ACHN (cell line): ENCODE measurements around the gene SIX2.

Experiments used
- DNase-seq: peaks from one replicate; pipeline ENCODE4 v3.0.0-alpha.2; 2015
- in situ Hi-C: cut with HindIII; loops from 2 replicates; pipeline ENCODE4 v1.10.0; 2017; ENCODE audit warnings: low sequenced_read_pairs, low pct_ligation_motif_present, low pct_unique_long_range_greater_than_20kb

Gene SIX2

DNA sequence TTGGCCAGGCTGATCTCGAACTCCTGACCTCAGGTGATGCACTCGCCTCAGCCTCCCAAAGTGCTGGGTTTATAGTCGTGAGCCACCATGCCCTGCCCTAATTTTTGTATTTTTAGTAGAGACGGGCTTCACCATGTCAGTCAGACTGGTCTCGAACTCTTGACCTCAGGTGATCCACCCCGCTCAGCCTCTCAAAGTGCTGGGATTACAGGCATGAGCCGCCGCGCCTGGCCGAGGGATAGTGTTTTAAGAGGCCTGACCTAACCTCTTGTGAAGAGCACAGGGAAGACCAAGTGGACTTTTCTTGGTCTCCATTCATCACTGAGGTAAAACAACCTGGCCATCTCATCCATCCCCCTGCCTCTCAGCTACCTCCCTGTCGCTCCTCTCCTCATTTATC, 29.7 kb downstream of the SIX2 start:
- in situ Hi-C loops, result loop anchor here (25.0 kb wide), 1 partner anchor 508 kb away; no protein-coding TSS in a partner anchor
- DNase-seq, result no peak

DNA sequence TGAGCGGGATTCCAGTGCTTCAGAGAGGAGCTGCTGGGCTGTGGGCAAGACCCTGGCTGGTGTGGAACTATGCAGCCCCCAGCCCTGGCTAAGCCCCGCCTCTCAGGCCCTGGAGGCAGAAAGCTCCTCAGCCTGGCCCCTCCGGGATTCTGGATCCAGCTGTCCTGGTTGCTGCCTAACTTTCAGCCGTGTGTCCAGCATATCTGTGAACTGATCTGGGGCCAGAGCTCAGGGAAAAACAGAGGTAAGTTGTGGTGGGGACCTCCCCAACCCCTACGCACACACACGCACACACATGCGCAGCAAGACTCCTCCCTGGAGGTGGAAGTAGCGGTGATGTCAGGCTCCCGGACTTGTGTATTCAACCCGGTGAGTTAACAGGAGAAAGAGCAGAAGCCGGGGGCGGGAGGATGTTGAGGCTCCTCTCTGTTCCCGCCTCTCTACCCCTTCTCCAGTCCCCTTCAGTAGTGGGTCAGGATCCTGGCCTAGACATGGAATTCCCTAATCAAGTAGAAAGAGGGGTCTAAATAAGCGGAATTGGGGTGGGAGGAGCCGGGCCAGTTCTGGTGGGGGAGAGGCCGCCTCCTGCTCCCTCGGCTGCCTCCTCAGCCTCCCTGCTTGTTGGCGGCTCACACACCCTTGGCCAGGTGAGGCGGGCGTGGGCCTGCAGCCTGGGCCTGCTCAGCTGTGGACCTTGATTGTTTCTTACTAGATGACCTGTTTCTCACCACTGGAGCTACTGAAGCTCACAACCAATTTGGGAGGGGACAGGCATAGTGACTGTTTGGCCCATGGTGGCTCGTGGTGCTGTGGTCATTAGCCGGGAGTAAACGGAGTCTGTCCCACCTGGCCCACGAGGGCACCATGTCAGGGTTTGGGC, 33.4 kb downstream of the SIX2 start:
- DNase-seq, result no peak
- in situ Hi-C loops, result loop anchor here (25.0 kb wide), 1 partner anchor 511 kb away; no protein-coding TSS in a partner anchor

DNA sequence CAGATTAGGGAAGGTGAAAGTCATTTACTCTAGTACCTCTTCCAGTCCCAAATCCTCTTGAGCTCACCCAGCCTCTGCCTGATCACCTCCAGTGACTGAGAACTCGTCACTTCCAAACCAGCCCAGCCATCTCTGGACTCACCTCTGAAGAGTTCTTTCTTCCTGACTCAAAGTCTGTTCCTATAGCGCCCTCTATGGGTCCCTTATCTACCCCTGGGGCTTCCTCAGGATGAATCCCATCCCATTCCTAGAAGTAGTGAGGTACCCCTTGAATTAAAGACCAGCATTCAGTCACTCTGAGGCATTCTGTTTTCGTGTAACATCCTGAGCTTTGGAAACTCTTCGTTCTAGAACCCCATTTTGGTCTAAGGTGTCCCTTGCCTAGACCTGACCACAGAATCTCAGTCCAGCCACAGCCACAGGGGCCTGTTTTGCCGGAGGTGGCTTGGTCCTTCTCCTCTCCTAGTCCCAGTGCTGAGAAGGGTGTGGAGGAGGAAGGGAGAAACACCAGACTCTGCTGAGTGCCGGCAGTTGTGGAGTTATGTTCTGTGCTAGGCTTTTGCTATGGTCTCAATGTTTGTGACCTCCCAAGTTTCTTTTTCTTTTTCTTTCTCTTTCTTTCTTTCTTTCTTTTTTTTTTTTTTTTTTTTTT, 35.1 kb downstream of the SIX2 start:
- DNase-seq, result peak; percentile 74
- in situ Hi-C loops, result no loop called here

DNA sequence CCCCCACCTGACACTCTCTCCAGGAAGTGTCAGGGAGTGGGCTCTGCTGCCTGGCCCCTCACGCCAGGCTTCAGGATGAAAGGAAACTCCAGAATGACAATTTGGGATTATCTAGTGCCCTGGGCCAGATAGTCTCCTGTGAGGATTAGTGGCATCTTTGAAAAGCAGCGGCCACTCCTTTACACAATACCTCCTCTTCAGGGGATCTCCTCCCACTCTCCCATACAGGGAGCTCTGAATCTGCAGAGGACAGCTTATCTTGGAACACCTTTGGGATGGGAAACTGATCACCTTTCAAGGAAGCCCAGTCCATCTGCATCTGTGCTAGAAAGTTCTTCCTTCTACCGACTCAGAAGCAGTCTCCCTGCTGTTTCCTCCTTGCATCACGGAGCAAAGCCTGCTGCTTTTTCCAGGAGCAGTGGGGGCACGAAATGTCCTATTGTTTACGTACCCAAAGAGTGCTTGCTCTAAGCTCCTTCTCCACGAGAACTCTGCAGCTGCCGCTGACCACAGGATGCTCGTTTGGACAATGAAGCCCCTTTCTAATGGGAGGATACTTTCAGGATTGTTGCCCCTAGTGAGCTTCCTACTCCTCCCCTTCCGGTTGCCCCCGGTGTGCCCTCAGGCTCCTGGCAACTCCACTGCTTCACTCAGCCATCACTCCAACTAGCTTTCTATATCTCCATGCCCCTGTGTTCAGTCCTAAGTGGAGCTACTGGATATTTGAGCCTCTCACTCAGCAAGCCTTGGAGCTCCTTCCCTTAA, 36.3 kb downstream of the SIX2 start:
- in situ Hi-C loops, result no loop called here
- no peak for DNase-seq

DNA sequence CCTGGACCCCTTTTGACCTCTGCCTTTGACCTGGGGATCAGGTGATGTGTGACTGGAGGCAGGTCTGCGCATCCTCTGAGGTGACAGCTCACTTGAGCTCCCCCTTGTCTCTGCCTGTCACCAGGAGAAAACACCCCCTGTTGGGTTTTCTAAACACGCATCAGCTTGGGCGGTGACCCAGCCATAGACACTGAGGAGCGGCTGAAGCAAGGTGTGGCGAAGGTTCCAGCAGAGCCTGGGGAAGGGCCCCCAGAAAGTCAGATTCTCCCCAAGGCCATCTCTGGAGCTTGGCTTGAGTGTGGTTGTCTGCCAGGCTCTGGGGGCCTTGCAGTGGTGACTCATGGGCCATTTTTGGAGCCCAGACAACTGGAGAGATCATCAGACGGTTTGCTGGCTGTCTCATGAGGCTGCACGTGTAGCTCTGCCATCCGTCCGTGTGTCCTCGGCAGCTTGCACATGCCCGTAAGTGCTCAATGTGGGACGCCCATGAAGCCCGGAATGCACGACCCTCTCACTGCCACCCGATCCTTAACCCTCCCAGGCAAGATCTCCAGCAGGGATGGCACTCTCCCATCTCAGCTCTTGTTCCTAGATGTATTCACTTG, 38.3 kb downstream of the SIX2 start:
- no peak for DNase-seq
- in situ Hi-C loops, result no loop called here

DNA sequence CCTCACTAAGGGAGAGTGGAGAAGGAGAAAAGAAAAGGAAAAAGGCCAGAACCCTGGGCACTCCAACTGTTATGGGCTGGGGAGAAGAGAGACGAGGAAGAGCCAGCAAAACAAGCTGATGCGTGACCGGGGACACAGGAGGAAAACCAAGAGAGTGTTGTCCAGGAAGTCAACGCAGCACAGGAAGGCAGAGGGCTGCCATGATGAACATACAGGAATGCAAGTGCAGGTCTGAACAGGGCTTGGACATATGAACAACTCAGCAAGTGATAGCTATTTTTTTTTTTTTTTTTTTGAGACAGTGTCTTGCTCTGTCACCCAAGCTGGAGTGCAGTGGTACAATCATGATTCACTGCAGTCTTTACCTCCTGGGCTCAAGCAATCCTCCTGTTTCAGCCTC, 39.3 kb downstream of the SIX2 start:
- DNase-seq, result no peak
- in situ Hi-C loops, result no loop called here

DNA sequence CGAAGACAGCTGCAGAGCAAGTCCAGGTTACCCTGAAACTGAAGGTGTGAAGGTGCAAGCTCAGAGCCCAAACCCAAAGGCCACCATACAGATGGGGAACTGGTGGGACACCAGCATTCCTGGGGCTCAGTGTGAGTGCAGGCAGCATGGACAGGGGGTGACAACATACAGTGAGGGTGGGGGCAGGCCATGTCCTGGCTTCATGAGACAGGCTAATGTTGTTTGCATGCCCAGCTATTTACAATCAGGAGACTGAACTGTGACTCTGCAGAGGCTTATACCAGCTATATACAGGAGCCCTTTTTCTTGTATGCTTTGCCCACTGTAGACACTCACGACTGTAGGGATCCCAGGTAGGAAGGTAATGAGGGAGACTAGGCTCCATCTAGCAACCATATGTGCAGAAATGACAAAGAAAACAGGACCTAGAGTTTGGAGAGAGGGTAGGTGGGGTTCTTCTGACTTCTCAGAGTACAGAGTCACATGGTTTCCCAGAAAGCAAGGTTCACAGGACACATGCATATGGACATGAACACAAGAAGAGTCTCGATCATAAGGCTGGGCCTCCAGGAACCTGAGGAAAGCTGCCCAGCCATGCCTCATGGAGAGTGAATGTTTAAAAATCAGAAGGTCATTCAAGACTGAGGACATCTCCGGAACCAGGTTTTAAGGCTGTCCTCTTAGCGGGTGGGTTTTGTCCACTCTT, 41.4 kb downstream of the SIX2 start:
- in situ Hi-C loops, result no loop called here
- no peak for DNase-seq

DNA sequence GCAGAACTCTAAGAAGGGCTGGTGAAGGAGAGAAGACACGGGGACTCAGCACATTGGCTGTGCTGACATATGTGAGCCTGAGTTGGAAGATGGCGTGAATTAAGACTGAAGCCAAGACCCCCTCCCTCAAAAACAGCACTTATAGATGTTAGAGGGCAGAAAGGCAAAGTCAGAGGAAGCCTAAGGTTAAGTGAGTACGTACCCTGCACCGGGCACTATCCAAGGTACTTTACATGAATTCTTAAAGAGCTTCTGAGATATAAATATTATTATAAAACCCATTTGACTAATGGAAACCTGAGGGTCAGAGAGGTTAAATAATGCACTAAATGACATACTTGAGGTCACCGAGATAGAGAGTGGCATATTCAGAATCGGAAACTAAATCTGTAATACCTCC, 42.2 kb downstream of the SIX2 start:
- in situ Hi-C loops, result no loop called here
- no peak for DNase-seq

DNA sequence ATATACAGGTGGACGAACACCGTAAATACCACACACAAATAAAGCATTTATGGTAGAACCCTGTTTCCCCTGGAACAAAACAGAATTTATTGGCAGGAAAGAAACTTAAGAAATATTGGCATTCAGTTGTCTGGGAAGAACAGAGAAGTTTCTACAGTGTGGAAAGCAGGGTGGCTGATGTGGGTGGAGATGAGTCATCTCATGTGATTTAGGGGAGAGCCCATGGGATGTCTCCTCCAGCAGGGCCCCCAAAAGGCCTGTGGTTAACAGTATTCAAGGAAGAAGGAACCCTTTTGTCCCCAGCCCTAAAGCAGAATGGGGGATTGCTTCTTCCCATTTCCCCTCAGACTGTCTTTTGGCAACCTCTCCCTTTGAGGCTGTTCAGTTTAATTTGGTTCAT, 43.6 kb downstream of the SIX2 start:
- in situ Hi-C loops, result no loop called here
- no peak for DNase-seq

DNA sequence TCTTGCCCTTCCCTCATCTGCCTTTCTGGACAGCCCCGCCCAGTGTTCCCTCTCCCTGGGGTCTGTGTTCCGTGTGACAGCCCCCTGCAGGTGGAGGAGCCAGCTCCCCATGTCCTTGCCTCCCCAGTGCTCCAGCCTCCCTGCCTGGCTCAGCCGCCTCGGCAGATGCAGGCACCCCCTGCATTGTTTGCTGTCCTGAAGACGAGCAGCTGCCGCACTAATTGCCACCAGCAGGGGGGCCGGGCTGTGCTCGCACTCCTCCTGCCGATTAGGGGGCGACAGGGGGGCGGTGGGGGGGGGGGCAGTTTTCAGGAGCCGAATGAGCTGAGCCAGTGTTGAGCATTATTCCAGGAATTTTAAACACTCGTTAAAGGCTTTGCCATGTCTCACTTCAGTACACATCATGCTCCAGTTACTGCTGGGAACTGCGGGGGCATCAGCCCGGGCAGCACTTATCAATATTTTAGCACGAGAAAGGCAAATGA, 44.5 kb downstream of the SIX2 start:
- peak; percentile 26 for DNase-seq
- in situ Hi-C loops, result no loop called here

DNA sequence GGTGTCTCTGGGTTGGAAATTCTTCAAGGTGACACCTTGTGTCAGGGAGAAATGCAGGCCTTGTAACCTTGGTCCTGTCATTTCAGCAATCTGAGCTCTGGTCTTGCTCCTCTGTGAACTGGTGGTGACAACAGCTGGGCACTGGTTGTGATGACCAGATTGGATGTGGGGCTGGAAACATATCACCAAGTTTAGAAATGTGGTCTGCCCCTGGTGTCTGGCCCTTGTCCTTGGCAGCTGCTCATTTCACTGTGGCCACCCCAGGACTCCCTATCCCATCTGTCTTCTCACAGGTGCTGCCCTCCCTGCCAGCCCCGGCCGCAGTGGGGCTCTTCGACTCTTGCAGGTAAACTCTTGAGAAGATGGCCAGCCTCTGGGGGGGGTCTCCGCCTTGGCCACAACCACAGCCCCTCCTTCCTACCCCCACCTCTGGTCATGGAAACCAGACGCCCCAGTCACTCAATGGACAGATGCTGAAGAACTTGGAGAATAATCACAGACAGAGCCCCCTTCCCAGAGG, 47.0 kb downstream of the SIX2 start:
- DNase-seq, result no peak
- in situ Hi-C loops, result no loop called here

DNA sequence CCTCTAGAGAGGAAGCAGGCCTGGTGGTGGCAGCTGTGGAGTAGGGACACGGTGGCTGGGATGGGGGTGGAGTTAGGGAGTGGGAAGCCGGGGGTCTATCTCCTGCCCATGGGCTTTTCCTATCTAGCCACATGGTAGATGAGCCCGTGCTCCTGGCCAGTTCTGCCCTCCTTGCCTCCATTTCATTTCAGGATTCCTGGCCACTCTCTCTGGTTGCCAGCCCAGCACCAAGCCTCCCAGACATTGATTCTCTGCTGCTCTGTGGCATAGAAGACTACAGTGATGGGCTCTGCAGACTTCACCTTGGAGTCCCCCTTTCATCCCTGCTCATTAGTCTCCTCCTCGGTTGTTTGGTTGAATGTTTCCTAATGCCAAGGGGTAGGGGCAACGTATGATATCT, 48.4 kb downstream of the SIX2 start:
- no peak for DNase-seq
- in situ Hi-C loops, result no loop called here

DNA sequence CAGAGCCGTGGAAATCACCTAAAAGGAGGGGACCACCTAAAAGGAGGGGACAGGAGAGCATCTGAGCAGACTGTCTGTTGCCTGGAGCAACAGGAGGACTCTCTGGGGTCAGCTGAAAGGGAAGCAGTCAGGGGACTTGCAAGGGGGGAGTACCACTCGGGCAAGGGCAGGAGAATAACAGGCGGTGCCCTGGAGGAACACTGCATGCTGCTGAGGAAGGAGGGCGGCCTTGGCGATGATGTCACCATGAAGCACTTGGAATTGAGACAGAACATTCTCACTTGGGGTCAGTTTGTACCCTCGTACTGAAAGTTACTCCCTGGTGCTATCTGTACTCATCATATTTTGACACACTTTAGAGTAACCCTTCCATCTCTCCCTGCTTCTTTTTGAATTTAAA, 49.4 kb downstream of the SIX2 start:
- no peak for DNase-seq
- in situ Hi-C loops, result no loop called here

DNA sequence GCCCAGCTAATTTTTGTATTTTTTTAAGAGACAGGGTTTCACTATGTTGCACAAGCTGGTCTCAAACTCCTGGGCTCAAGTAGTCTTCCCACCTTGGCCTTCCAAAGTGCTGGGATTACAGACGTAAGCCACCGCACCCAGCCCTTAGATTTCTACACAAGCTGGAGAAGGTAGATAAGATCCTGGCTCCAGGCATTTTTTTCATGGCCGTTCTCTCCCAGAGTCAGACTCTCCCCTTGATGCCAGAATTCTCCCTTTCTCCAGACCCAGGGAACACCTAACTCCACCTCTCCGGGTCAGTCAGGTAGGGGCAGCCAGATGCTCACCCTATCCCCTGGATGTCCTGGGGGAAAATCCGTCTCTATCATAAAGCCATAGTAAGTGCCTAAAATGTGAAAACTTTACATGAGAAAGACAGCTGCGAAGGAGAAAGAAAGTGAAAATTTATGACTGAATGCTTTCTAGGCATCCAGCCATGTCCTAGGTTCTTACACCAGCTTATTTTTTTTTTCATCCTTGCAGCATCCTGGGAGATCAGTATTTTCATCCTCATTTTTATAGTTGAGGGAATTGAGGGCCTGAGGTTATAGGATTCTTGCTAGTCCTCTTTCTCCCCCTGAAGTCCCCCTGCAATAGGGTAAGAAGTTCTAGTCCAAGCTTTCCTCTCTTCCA, 51.5 kb downstream of the SIX2 start:
- in situ Hi-C loops, result no loop called here

DNA sequence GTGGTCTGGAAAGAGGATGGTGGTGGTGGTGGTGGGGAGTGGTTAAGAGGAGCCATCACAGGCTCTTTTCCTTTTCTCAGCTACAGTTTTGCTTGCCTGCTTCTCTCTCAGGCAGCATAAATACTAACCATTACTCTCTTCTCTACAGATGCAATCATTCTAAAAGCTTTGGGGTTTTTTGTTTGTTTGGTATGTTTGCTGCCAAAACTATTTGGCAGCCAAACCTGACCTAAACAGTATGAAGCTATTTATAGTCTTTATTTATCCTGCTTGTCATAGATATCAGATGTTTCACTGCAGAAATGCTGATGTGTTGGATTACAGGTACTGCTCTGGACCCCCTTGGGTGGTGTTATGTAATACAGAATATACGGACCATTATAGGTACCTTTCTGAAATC, 52.4 kb downstream of the SIX2 start:
- no peak for DNase-seq
- in situ Hi-C loops, result no loop called here

More for the DNA sequence above, 51.5 kb downstream of the SIX2 start:
- DNase-seq, result no peak

DNA sequence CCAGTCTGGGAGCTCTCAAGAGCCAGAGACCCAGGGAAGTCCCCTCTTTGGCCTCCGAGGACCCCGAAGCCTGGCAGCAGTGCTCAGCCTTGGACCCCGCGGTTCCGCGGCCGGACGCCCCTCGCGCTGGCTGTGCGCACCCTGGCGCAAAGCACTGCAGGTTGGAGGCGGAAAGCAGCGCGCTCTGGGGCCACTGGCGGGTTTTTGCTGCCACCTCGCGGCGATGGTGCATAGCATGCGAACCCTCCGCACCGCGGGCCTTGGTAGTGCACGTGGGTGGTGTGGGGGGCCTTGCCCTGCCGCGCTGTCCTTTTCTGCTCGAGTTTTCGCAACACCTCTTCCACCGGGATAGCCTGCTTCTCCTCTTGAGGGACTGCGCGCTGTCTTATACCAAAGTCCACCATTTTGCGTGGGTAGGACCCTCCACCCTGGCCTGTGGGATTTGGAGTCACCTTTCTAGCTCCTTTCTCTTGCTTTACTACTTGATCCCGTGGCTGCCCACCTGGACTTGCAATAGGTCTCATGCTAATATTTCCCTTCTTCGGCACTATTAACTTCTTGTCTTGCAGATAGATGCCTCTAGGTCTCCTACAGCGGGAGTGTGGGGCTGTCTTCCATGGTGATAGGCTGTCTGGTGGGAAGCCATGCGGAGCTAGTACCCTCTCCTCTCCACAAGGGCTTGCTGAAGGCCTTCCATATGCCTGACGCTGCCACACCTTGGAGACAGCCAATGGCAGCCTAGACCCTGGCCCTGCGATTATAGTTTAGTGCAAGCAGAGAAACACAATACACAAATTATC, 53.5 kb downstream of the SIX2 start:
- in situ Hi-C loops, result no loop called here
- DNase-seq, result peak; percentile 75
